ENCODE results near the gene TRMT6. TPM values are rescaled to one million over a fixed set of nuclear protein-coding genes. Genes with fewer than 3 reads are reported as not detected.

The TRMT6 gene
- total RNA-seq, 2 experiments from 2014 or later: 8.1 TPM

- no peaks in the 10 kb centered on the region for H3K27me3 Mint-ChIP-seq
- POLR2A ChIA-PET: no interaction called here
- no peak overlapping the region for H3K27ac ChIP-seq (ENCODE audit: low read depth in 1 of 2, low read length in 2 of 2)
- no peak for TF ChIP-seq CTCF (IDR thresholded peaks at IDR 0.05)
- H3K27ac Mint-ChIP-seq: no peak overlapping the region
- DNase-seq (no peak), ATAC-seq (ENCODE audit: poor library complexity) (no peak)
- H3K4me1 Mint-ChIP-seq (ENCODE audit: low read depth): no peaks in the 10 kb centered on the region
- H3K36me3 ChIP-seq (ENCODE audit: insufficient read depth, low read length): peaks cover 18% of the 10 kb centered on the region
- H3K4me3 Mint-ChIP-seq: no peak overlapping the region
- intact Hi-C loops (cut with DNase I, micrococcal nuclease): no loop called here
- no peak overlapping the region for H3K4me3 ChIP-seq (ENCODE audit: low read length)
- peaks cover 46% of the 10 kb centered on the region for H3K36me3 Mint-ChIP-seq (ENCODE audit: low read depth)
- H3K9me3 Mint-ChIP-seq: no peaks in the 10 kb centered on the region
- CTCF ChIA-PET: no interaction called here
- H3K4me1 ChIP-seq (ENCODE audit: insufficient read depth, low read length): no peaks in the 10 kb centered on the region
- no peaks in the 10 kb centered on the region for H3K9me3 ChIP-seq (ENCODE audit: control insufficient read depth in 1 of 2, insufficient read depth in 1 of 2, low read length in 2 of 2)
- H3K27me3 ChIP-seq (ENCODE audit: control insufficient read depth in 1 of 2, insufficient read depth in 2 of 2, low read length in 2 of 2): no peaks in the 10 kb centered on the region
Observed at GRCh38 chr20:5971203-5971602, 20.9 kb upstream of the TRMT6 start.

- Mint-ChIP-seq H3K36me3 (ENCODE audit: low read depth) (peaks cover 53% of the 10 kb centered on the region), H3K9me3 (no peaks in the 10 kb centered on the region), H3K4me3 (no peak overlapping the region), H3K4me1 (ENCODE audit: low read depth) (no peaks in the 10 kb centered on the region), H3K27me3 (no peaks in the 10 kb centered on the region), H3K27ac (no peak overlapping the region)
- Histone ChIP-seq H3K9me3 (ENCODE audit: control insufficient read depth in 1 of 2, insufficient read depth in 1 of 2, low read length in 2 of 2) (no peaks in the 10 kb centered on the region), H3K27ac (ENCODE audit: low read depth in 1 of 2, low read length in 2 of 2) (no peak overlapping the region), H3K4me3 (ENCODE audit: low read length) (no peak overlapping the region), H3K4me1 (ENCODE audit: insufficient read depth, low read length) (no peaks in the 10 kb centered on the region), H3K27me3 (ENCODE audit: control insufficient read depth in 1 of 2, insufficient read depth in 2 of 2, low read length in 2 of 2) (no peaks in the 10 kb centered on the region), H3K36me3 (ENCODE audit: insufficient read depth, low read length) (peaks cover 18% of the 10 kb centered on the region)
- no peak for TF ChIP-seq CTCF (IDR thresholded peaks at IDR 0.05)
- no peak for ATAC-seq (ENCODE audit: poor library complexity)
- intact Hi-C loops (cut with DNase I, micrococcal nuclease): no loop called here
- ChIA-PET POLR2A (no interaction called here), CTCF (interaction anchor here (1.0 to 1.1 kb wide), 2 partner anchors 12 to 15 kb away, joined by 3 read pairs; no protein-coding TSS in a partner anchor)
- no peak for DNase-seq
Observed at GRCh38 chr20:5970381-5970780, 20.0 kb upstream of the TRMT6 start.

GRCh38 chr20:5969940-5970339, 19.6 kb upstream of the TRMT6 start:
- Histone ChIP-seq H3K27me3 (ENCODE audit: control insufficient read depth in 1 of 2, insufficient read depth in 2 of 2, low read length in 2 of 2) (no peaks in the 10 kb centered on the region), H3K4me3 (ENCODE audit: low read length) (no peak overlapping the region), H3K4me1 (ENCODE audit: insufficient read depth, low read length) (no peaks in the 10 kb centered on the region), H3K9me3 (ENCODE audit: control insufficient read depth in 1 of 2, insufficient read depth in 1 of 2, low read length in 2 of 2) (no peaks in the 10 kb centered on the region), H3K27ac (ENCODE audit: low read depth in 1 of 2, low read length in 2 of 2) (no peak overlapping the region), H3K36me3 (ENCODE audit: insufficient read depth, low read length) (peaks cover 17% of the 10 kb centered on the region)
- DNase-seq: no peak
- no peak for ATAC-seq (ENCODE audit: poor library complexity)
- Mint-ChIP-seq H3K4me1 (ENCODE audit: low read depth) (no peaks in the 10 kb centered on the region), H3K27me3 (no peaks in the 10 kb centered on the region), H3K27ac (no peak overlapping the region), H3K36me3 (ENCODE audit: low read depth) (peaks cover 57% of the 10 kb centered on the region), H3K4me3 (no peak overlapping the region), H3K9me3 (no peaks in the 10 kb centered on the region)
- intact Hi-C loops (cut with DNase I, micrococcal nuclease): no loop called here
- ChIA-PET POLR2A (no interaction called here), CTCF (interaction anchor here (1.0 to 1.1 kb wide), 2 partner anchors 11 to 15 kb away, joined by 3 read pairs; no protein-coding TSS in a partner anchor)
- no peak for TF ChIP-seq CTCF (IDR thresholded peaks at IDR 0.05)
